GM19324 (cell line): ENCODE measurements around the gene FOXD1.
"Not testable (repeated sequence)": the region's sequence is repeated elsewhere in the genome, so short reads cannot be mapped to it uniquely, and the experiment has no call there.

Source experiments
- ATAC-seq: cut with Tn5 transposase; IDR thresholded peaks from one replicate; pipeline ENCODE4 v1.9.1; 2021; ENCODE audit warnings: mild to moderate bottlenecking, moderate library complexity; ENCODE audit not compliant: unreplicated experiment, low FRiP score

FOXD1 gene

GRCh38 chr5:73419465-73420390, 28.8 kb downstream of the FOXD1 start:
- no peak for ATAC-seq

GRCh38 chr5:73419117-73419464, 29.5 kb downstream of the FOXD1 start:
- no peak for ATAC-seq

- ATAC-seq: no peak
Measured at GRCh38 chr5:73418244-73418691, 30.3 kb downstream of the FOXD1 start.

- no peak for ATAC-seq
Measured at GRCh38 chr5:73417303-73418034, 31.1 kb downstream of the FOXD1 start.

- ATAC-seq: no peak
Measured at GRCh38 chr5:73415617-73416016, 33.0 kb downstream of the FOXD1 start.

- ATAC-seq: no peak
Measured at GRCh38 chr5:73415171-73415570, 33.4 kb downstream of the FOXD1 start.

GRCh38 chr5:73412597-73412988, 36.0 kb downstream of the FOXD1 start:
- no peak for ATAC-seq

- no peak for ATAC-seq
Measured at GRCh38 chr5:73411936-73412596, 36.5 kb downstream of the FOXD1 start.

GRCh38 chr5:73409927-73410326, 38.6 kb downstream of the FOXD1 start:
- not testable (repeated sequence) for ATAC-seq

- no peak for ATAC-seq
Measured at GRCh38 chr5:73405691-73406090, 42.9 kb downstream of the FOXD1 start.

GRCh38 chr5:73399775-73400174, 48.8 kb downstream of the FOXD1 start:
- ATAC-seq: no peak
